OCI-LY3 (cell line): ENCODE data around the gene UIMC1.
"Not testable (repeated sequence)": the region's sequence is repeated elsewhere in the genome, so short reads cannot be mapped to it uniquely, and the experiment has no call there.

Experiments
- H2AFZ ChIP-seq: fragments of 200-600, 300-600 bp; shearing (Covaris generic); 2 replicates; pipeline ENCODE4 v1.6.0; 2014; ENCODE audit warnings: antibody characterized with exemption, low read depth, low read length
- H3K27ac ChIP-seq: fragments of 200-600, 300-600 bp; sonication (generic); 2 replicates; pipeline ENCODE4 v1.5.1; 2014; ENCODE audit warnings: mild to moderate bottlenecking, low read length, moderate library complexity, mixed read lengths
- H3K27me3 ChIP-seq: fragments of 200-600, 300-600 bp; sonication (generic); 2 replicates; pipeline ENCODE4 v1.6.1; 2014; ENCODE audit warnings: low read depth, low read length, mixed read lengths
- H3K36me3 ChIP-seq: fragments of 200-600, 300-600 bp; sonication (generic); replicated peaks from 2 replicates; pipeline ENCODE3; 2014; ENCODE audit warnings: low read depth, low read length, mixed read lengths
- H3K4me1 ChIP-seq: fragments of 300-600, 200-600 bp; sonication (generic); 2 replicates; pipeline ENCODE4 v1.6.1; 2014; ENCODE audit warnings: low read length, mixed read lengths
- H3K4me2 ChIP-seq: fragments of 200-600, 300-600 bp; sonication (generic); 2 replicates; pipeline ENCODE4 v1.6.1; 2014; ENCODE audit warnings: low read length, mixed read lengths
- H3K4me3 ChIP-seq: fragments of 300-600, 200-600 bp; sonication (generic); 2 replicates; pipeline ENCODE4 v1.5.1; 2014; ENCODE audit warnings: antibody characterized with exemption, mild to moderate bottlenecking, low read length, moderate library complexity
- H3K79me2 ChIP-seq: fragments of 300-600, 200-600 bp; shearing (Covaris generic); 2 replicates; pipeline ENCODE4 v1.6.1; 2014; ENCODE audit warnings: mild to moderate bottlenecking, low read length, mixed read lengths
- H3K9ac ChIP-seq: fragments of 300-600, 200-600 bp; shearing (Covaris generic); 2 replicates; pipeline ENCODE4 v1.6.0; 2014; ENCODE audit warnings: mild to moderate bottlenecking, low read length, moderate library complexity
- H3K9me3 ChIP-seq: fragments of 200-600, 300-600 bp; shearing (Covaris generic); 2 replicates; pipeline ENCODE4 v1.6.1; 2014; ENCODE audit warnings: low read length, mixed read lengths; ENCODE audit not compliant: insufficient read depth
- H4K20me1 ChIP-seq: fragments of 200-600, 300-600 bp; sonication (generic); 2 replicates; pipeline ENCODE4 v1.6.1; 2016; ENCODE audit warnings: low read length, mixed read lengths; ENCODE audit not compliant: insufficient read depth
- EZH2phosphoT487 ChIP-seq: fragments of 200-600 bp; shearing (Covaris generic); IDR thresholded peaks from 2 replicates; pipeline ENCODE4 v1.6.1; 2018; ENCODE audit warnings: antibody characterized with exemption, mixed run types, low read depth
- TF ChIP-seq, protein P1 (sequence below): fragments of 200-600, 300-600 bp; sonication (generic); IDR thresholded peaks from 2 replicates; pipeline ENCODE4 v1.5.1; 2014; ENCODE audit warnings: antibody characterized with exemption, low read length, low read depth

Gene UIMC1

DNA sequence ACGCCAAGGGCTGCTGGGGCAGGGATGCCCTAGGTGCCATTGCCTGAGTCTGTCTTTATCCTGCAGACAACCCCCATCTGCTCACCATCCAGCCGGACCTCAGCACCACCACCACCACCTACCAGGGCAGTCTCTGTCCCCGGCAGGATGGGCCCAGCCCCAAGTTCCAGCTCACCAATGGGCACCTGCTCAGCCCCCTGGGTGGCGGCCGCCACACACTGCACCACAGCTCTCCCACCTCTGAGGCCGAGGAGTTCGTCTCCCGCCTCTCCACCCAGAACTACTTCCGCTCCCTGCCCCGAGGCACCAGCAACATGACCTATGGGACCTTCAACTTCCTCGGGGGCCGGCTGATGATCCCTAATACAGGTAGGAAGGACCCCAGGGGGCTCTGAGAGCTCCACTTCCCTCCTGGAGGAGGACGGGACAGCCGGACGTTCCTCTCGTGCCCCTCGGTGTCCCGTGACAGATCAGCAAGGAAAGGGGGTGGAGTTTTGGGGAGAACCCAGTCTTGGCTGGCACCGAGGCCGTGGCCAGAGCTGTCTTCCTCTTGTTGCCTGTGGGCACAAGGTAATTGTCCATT lies 132.3 kb downstream of the UIMC1 start:
- Histone ChIP-seq H3K4me3 (no peak overlapping the region), H3K27ac (no peak overlapping the region), H3K36me3 (no peaks in the 10 kb centered on the region), H3K4me1 (no peaks in the 10 kb centered on the region), H3K79me2 (no peaks in the 10 kb centered on the region), H3K9me3 (no peaks in the 10 kb centered on the region), H4K20me1 (no peaks in the 10 kb centered on the region), H2AFZ (no peak overlapping the region), H3K27me3 (no peaks in the 10 kb centered on the region), H3K9ac (no peak overlapping the region), H3K4me2 (no peak overlapping the region)
- TF ChIP-seq EZH2phosphoT487, result no peak
- TF ChIP-seq, protein P1, sequence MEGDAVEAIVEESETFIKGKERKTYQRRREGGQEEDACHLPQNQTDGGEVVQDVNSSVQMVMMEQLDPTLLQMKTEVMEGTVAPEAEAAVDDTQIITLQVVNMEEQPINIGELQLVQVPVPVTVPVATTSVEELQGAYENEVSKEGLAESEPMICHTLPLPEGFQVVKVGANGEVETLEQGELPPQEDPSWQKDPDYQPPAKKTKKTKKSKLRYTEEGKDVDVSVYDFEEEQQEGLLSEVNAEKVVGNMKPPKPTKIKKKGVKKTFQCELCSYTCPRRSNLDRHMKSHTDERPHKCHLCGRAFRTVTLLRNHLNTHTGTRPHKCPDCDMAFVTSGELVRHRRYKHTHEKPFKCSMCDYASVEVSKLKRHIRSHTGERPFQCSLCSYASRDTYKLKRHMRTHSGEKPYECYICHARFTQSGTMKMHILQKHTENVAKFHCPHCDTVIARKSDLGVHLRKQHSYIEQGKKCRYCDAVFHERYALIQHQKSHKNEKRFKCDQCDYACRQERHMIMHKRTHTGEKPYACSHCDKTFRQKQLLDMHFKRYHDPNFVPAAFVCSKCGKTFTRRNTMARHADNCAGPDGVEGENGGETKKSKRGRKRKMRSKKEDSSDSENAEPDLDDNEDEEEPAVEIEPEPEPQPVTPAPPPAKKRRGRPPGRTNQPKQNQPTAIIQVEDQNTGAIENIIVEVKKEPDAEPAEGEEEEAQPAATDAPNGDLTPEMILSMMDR, result no peak

DNA sequence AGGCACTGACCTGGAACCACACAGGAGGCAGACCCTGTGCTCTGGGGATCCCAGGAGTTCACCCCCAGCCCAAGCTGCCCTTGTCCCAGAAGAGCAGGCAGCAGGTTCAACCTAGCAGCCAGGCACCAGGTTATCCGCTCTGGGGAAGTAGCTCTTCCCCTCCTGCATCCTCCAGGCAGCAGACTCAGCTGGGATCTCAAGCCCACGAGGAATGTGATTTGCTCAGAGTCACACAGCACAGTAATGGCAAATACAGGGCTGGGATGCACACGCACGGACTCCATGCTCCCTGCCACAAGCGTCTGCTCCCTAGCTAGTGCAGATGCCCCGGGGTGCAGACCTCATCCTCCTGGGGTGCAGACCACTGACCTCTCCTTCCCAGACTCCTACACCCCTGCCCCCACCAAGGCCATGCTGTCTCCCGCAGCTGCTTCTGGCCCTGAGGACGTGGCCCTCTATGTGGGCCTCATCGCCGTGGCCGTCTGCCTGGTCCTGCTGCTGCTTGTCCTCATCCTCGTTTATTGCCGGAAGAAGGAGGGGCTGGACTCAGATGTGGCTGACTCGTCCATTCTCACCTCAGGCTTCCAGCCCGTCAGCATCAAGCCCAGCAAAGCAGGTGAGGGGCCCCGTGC lies 132.9 kb downstream of the UIMC1 start:
- Histone ChIP-seq H3K36me3 (no peaks in the 10 kb centered on the region), H3K27ac (no peak overlapping the region), H3K9ac (no peak overlapping the region), H3K27me3 (no peaks in the 10 kb centered on the region), H3K79me2 (no peaks in the 10 kb centered on the region), H3K4me2 (no peak overlapping the region), H3K4me3 (no peak overlapping the region), H2AFZ (no peak overlapping the region), H3K4me1 (no peaks in the 10 kb centered on the region), H3K9me3 (no peaks in the 10 kb centered on the region), H4K20me1 (no peaks in the 10 kb centered on the region)
- TF ChIP-seq, protein P1, result no peak
- no peak for TF ChIP-seq EZH2phosphoT487

DNA sequence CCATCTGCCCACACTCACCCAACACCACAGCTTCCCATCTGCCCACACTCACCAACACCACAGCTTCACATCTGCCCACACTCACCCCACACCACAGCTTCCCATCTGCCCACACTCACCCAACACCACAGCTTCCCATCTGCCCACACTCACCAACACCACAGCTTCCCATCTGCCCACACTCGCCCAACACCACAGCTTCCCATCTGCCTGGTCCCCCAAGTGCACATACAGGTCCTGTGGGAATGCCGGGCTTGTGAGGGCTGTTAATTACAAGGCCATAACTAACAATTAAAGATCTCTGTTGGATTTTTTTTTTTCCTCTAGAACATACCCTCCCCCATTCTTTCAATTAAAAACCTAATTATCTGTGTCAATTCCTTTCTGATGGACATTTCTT lies 133.6 kb downstream of the UIMC1 start:
- H3K27me3 ChIP-seq, H3K79me2 ChIP-seq: not testable (repeated sequence)

DNA sequence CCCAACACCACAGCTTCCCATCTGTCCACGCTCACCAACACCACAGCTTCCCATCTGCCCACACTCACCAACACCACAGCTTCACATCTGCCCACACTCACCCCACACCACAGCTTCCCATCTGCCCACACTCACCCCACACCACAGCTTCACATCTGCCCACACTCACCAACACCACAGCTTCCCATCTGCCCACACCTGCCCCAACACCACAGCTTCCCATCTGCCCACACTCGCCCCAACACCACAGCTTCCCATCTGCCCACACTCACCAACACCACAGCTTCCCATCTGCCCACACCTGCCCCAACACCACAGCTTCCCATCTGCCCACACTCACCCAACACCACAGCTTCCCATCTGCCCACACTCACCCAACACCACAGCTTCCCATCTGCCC lies 134.0 kb downstream of the UIMC1 start:
- not testable (repeated sequence) for H2AFZ ChIP-seq, H3K27me3 ChIP-seq, H3K9me3 ChIP-seq, H3K4me3 ChIP-seq, H3K36me3 ChIP-seq, H3K79me2 ChIP-seq, H4K20me1 ChIP-seq, H3K9ac ChIP-seq, H3K27ac ChIP-seq, H3K4me2 ChIP-seq, H3K4me1 ChIP-seq

More for the DNA sequence above, 133.6 kb downstream of the UIMC1 start:
- not testable (repeated sequence) for H3K27ac ChIP-seq, H3K36me3 ChIP-seq, H3K4me1 ChIP-seq, H2AFZ ChIP-seq, H4K20me1 ChIP-seq, H3K4me2 ChIP-seq, H3K9me3 ChIP-seq, H3K4me3 ChIP-seq, H3K9ac ChIP-seq

DNA sequence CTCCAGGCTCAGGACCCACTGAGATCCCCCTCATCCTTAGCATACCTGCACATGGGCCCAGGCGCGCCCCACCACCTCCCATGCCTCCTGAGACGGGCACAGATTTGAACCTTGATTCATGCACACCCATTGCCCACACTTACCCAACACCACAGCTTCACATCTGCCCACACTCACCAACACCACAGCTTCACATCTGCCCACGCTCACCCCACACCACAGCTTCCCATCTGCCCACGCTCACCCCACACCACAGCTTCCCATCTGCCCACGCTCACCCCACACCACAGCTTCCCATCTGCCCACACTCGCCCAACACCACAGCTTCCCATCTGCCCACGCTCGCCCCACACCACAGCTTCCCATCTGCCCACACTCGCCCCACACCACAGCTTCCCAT lies 135.9 kb downstream of the UIMC1 start:
- not testable (repeated sequence) for H3K27me3 ChIP-seq, H2AFZ ChIP-seq, H3K79me2 ChIP-seq, H3K4me2 ChIP-seq, H3K9me3 ChIP-seq, H3K36me3 ChIP-seq, H3K4me1 ChIP-seq, H3K4me3 ChIP-seq, H3K9ac ChIP-seq, H4K20me1 ChIP-seq, H3K27ac ChIP-seq
